GM21723 (cell line): ENCODE results near the gene MAP7D2.

Experiments
- ATAC-seq: cut with Tn5 transposase; IDR thresholded peaks from one replicate; pipeline ENCODE4 v1.9.1; 2021; ENCODE audit warnings: mild to moderate bottlenecking, moderate library complexity; ENCODE audit not compliant: unreplicated experiment

MAP7D2 gene

DNA sequence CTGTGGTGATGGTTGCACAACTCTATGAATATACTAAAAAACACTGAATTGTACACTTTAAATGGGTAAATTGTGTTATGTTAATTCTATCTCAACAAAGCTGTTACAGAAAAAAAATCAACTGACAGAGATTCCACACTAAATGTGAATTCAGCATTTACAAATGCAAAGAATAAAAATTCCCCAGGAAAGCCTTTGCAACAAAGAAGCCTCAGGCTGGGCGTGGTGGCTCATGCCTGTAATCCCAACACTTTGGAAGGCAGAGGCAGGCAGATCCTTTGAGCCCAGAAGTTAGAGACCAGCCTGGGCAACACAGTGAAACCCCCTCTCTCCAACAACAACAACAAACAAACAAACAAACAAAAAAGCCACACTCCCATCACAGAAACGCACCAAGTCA is 134.8 kb downstream of the MAP7D2 start:
- ATAC-seq: no peak

- ATAC-seq: no peak
These were observed 140.9 kb downstream of the MAP7D2 start for GRCh38 chrX:19975845-19976244.

DNA sequence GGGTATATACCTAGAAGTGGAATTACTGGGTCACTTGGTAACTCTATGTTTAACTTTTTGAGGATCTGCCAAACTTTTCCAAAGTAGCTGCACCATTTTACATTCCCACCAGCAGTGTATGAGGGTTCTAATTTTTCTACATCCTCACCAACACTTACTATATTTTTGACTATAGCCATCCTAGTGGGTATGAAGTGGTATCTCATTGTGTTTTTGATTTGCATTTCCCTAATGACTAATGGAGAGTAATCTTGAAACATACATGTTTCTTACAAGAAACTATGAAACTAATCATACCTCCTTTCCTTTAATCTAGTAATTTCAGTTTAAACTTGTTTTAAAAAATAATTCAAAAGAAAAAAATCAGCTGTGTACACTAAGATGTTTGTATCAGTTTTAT is 143.7 kb downstream of the MAP7D2 start:
- ATAC-seq: no peak

- ATAC-seq: no peak
These were observed 148.4 kb downstream of the MAP7D2 start for GRCh38 chrX:19968276-19968675.

DNA sequence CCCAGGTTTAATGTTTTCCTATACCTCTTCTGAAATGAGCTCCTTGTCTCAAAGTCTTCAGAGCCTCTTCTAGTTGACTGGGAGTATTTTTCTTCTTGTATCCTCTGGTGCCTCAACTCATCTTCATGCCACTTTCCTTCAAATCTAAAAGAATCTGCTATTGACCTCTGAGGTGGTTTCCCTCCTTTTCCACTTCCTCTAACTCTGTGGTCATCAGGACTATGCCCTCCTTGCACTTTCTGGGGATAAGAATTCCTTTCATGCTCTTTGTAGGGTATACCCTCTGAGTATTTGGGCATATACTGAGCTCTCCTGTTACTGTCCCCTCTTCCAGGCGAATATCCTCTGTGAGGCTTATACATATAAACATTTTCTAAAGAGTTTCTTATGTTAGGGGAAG is 150.7 kb downstream of the MAP7D2 start:
- ATAC-seq: no peak

GRCh38 chrX:19964017-19964710 is 152.5 kb downstream of the MAP7D2 start:
- peak; percentile 89 for ATAC-seq

GRCh38 chrX:19960913-19961312 is 155.8 kb downstream of the MAP7D2 start:
- no peak for ATAC-seq

DNA sequence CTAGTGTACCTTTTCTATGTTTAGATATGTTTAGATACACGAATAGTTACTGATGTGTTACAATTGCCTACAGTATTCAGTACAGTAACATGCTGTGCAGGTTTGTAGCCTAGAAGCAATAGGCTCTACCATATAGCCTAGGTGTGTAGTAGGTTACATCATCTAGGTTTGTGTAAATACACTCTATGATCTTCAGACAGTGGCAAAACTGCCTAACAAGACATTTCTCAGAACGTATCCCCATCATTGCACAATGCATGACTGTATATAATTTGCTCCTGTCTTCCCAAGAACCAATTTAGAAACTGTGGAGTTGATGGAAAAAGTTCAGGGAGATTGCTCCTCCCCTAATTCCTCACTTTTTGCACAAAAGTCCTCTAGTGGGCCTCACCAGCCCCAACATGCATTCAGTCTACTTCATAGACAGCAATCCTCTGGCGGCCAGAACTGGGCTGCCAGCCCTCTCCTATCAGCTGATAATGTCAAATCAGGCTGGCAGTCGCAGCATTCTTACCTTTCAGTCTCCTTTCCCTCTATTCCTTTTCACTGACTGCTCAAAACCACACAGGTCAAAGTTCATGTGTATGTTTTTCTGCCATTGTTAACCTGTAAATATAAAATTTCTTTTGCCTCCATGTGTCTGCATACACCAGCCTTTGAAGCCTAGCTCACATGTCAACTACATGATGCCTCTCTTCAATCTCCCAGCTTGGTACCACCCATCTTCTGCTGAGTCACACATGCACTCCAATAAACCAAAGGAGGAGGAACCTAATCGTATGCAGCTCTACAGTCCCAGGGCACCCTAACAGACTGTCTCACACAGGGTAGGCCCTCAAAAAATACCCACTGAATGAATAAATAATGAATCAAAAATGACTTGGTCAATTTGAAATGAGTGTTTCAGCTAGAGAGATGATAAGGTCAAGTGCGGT is 157.9 kb downstream of the MAP7D2 start:
- ATAC-seq: no peak

DNA sequence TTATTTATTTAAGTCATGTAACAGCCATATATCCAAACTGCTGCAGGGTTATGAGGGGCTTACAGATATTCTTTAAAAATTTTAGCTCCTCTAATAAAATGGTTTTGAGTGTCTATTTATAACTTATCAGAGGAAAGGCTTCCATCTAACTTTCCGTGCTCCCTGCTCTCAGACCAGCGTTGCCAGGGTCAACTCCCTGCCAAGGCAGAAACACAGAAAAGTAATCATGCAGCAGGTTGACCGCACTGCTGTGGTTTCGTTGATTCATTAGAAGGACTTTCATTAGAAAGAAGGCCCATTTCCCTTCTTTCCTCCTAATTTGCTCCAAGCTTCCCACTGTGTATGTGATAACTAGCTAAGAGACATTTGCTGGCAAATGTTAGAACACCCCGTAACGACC is 159.8 kb downstream of the MAP7D2 start:
- no peak for ATAC-seq
